Lower leg skin (tissue), 3 donors: ENCODE data around the gene DISP2.

Experiments
- POLR2A ChIP-seq, 2 donors: fragments of 450-650 bp; IDR thresholded peaks; one replicate each; pipeline ENCODE4 v1.6.1; 2016 to 2017; ENCODE audit warnings: antibody characterized with exemption in 2 of 2, mild to moderate bottlenecking in 1 of 2, moderate library complexity in 1 of 2
- TF ChIP-seq, protein P1 (sequence below), 3 donors: fragments of 450-650 bp; IDR thresholded peaks; one replicate each; pipeline ENCODE4 v1.5.1; 2016; ENCODE audit warnings: antibody characterized with exemption in 3 of 3, mild to moderate bottlenecking in 3 of 3, moderate library complexity in 2 of 3

DNA sequence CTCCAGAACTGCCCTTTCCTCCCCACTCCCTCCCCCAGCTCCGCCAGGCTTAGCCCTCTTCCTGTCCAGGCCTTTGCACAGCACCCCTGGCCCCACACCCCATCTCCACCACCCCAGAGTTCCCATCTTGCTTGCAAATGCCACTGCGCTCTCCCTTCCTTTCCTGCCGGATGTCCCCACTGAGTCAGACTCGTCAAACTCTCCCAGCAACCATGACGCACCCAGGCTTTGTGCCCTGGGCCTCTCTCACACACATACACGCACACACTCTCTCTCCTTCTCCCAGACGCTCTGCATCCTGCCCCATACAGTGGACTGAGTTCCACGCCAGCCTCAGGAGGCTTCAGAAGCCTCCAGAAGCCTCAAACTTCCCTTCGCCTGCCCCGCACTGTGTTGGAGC, 14.5 kb upstream of the DISP2 start:
- TF ChIP-seq, protein P1, sequence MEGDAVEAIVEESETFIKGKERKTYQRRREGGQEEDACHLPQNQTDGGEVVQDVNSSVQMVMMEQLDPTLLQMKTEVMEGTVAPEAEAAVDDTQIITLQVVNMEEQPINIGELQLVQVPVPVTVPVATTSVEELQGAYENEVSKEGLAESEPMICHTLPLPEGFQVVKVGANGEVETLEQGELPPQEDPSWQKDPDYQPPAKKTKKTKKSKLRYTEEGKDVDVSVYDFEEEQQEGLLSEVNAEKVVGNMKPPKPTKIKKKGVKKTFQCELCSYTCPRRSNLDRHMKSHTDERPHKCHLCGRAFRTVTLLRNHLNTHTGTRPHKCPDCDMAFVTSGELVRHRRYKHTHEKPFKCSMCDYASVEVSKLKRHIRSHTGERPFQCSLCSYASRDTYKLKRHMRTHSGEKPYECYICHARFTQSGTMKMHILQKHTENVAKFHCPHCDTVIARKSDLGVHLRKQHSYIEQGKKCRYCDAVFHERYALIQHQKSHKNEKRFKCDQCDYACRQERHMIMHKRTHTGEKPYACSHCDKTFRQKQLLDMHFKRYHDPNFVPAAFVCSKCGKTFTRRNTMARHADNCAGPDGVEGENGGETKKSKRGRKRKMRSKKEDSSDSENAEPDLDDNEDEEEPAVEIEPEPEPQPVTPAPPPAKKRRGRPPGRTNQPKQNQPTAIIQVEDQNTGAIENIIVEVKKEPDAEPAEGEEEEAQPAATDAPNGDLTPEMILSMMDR (IDR thresholded peaks at IDR 0.05), result no peak
- TF ChIP-seq POLR2A (IDR thresholded peaks at IDR 0.05), result no peak
